Erythroblast (primary cell): ENCODE data around the gene MYLK2.

Source experiments
- GATA1 ChIP-seq: IDR thresholded peaks from 2 replicates; pipeline ENCODE4 v1.6.1; 2011; ENCODE audit warnings: low read depth, mild to moderate bottlenecking, control low read depth, low read length, moderate library complexity
- POLR2A ChIP-seq: IDR thresholded peaks from 2 replicates; pipeline ENCODE4 v1.6.1; 2011; ENCODE audit warnings: mild to moderate bottlenecking, low read length

- no peak for TF ChIP-seq POLR2A
- TF ChIP-seq GATA1 = no peak
These were observed 1.1 kb downstream of the MYLK2 start for GRCh38 chr20:31820228-31820627.
